ENCODE data around the gene ACYP2.

DNA sequence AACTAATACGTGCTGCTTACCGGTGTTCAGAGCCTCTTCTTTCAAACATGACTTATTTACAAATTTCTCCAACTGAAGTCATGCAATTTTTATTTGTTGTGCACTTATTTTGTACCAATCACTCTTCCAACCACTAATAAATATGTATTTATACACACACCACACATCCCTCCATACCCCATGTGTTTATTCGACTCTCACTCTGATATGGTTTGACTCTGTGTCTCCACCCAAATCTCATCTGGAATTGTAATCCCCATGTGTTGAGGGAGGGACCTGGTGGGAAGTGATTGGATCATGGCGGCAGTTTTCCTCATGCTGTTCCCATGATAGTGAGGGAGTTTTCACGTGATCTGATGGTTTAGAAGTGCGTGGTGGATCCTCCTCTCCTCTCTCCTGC lies 49.5 kb upstream of the ACYP2 start:
- TF ChIP-seq, protein P1, sequence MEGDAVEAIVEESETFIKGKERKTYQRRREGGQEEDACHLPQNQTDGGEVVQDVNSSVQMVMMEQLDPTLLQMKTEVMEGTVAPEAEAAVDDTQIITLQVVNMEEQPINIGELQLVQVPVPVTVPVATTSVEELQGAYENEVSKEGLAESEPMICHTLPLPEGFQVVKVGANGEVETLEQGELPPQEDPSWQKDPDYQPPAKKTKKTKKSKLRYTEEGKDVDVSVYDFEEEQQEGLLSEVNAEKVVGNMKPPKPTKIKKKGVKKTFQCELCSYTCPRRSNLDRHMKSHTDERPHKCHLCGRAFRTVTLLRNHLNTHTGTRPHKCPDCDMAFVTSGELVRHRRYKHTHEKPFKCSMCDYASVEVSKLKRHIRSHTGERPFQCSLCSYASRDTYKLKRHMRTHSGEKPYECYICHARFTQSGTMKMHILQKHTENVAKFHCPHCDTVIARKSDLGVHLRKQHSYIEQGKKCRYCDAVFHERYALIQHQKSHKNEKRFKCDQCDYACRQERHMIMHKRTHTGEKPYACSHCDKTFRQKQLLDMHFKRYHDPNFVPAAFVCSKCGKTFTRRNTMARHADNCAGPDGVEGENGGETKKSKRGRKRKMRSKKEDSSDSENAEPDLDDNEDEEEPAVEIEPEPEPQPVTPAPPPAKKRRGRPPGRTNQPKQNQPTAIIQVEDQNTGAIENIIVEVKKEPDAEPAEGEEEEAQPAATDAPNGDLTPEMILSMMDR (IDR thresholded peaks at IDR 0.05; ENCODE audit: borderline replicate concordance, extremely low read depth, low read length, poor library complexity, severe bottlenecking), result no peak
- TF ChIP-seq EZH2 (IDR thresholded peaks at IDR 0.05; ENCODE audit: borderline replicate concordance, low read depth, low read length, severe bottlenecking), result no peak

All from DND-41 (cell line).